Retinal pigment epithelial cell (primary cell): ENCODE data around the gene HLA-DPA1.
"Not testable (repeated sequence)": the region's sequence is repeated elsewhere in the genome, so short reads cannot be mapped to it uniquely, and the experiment has no call there.

Experiments used
- DNase-seq: peaks from one replicate; pipeline ENCODE4 v3.0.0-alpha.2; 2010; ENCODE audit warnings: low read depth
- H3K4me3 ChIP-seq: 2 replicates; pipeline ENCODE4 v1.5.1; 2011; ENCODE audit warnings: mild to moderate bottlenecking, low read length, control low read depth, moderate library complexity
- CTCF ChIP-seq: conservative IDR thresholded peaks from 2 replicates; pipeline ENCODE4 v1.5.1; 2011; ENCODE audit warnings: low read depth, low read length, control low read depth, inconsistent platforms

Gene HLA-DPA1

GRCh38 chr6:33105386-33105785 lies 31.9 kb upstream of the HLA-DPA1 start:
- no peak for TF ChIP-seq CTCF
- DNase-seq, result no peak
- H3K4me3 ChIP-seq, result no peak overlapping the region

- TF ChIP-seq CTCF, result no peak
- no peak for DNase-seq
- H3K4me3 ChIP-seq, result no peak overlapping the region
Observed at GRCh38 chr6:33104887-33105286, 31.4 kb upstream of the HLA-DPA1 start.

- TF ChIP-seq CTCF, result no peak
- H3K4me3 ChIP-seq, result no peak overlapping the region
- DNase-seq, result no peak
Observed at GRCh38 chr6:33103776-33104175, 30.3 kb upstream of the HLA-DPA1 start.

- H3K4me3 ChIP-seq, DNase-seq: not testable (repeated sequence)
Observed at GRCh38 chr6:33101121-33101737, 27.8 kb upstream of the HLA-DPA1 start.

GRCh38 chr6:33095681-33096080 lies 22.2 kb upstream of the HLA-DPA1 start:
- no peak for TF ChIP-seq CTCF
- no peak for DNase-seq
- no peak overlapping the region for H3K4me3 ChIP-seq

- no peak for DNase-seq
- TF ChIP-seq CTCF, result no peak
- no peak overlapping the region for H3K4me3 ChIP-seq
Observed at GRCh38 chr6:33093855-33094254, 20.4 kb upstream of the HLA-DPA1 start.

GRCh38 chr6:33092385-33092784 lies 18.9 kb upstream of the HLA-DPA1 start:
- no peak overlapping the region for H3K4me3 ChIP-seq
- no peak for DNase-seq
- TF ChIP-seq CTCF, result no peak

- peak; percentile 39 for TF ChIP-seq CTCF
- DNase-seq, result no peak
- no peak overlapping the region for H3K4me3 ChIP-seq
Observed at GRCh38 chr6:33091957-33092356, 18.5 kb upstream of the HLA-DPA1 start.
